Femur (tissue), 1 donor: Measurements from ENCODE around the gene STK4.

Source experiments
- DNase-seq: peaks from one replicate; pipeline ENCODE4 v3.0.0-alpha.2; 2017

The STK4 gene

GRCh38 chr20:44955270-44955669 lies 11.0 kb upstream of the STK4 start:
- DNase-seq, result no peak

DNA sequence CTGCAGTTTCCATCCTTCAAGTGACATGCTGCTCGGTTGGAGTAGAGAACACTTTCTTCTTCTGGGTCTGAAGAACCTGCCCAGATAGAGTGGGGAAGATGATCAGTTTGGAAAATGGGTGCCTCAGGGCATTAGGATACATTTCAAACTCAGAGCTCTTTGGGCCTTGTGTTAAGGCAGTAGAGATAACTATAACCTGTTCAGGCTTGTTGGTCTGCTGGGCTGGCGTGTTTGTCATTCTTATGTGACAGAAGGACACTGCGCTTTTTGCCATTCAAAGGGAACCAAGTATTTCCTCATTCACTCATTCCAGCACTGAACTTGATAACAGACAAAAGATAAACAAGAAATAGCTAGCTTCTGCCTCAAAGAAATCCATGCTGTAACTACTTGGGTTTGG lies 9.9 kb upstream of the STK4 start:
- DNase-seq, result no peak

DNA sequence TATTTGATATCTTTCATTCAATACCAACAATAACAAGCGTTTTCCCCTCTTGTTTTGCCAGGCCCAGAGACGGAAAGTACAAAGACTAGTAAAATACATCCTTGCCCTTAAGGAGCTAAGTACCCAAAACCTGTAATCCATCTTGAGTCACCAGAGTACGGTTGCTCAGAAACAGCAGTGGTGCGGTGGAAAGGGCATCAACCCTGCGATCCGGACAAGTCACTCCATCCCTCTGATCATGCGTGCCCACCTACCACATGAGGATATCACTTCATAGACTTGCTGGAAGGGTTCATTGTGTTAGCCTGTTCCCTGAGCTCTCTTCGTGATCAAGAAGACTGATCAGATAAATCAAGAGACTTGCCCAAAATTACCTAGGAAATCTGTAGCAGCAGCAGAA lies 8.0 kb upstream of the STK4 start:
- DNase-seq, result no peak

GRCh38 chr20:44959082-44959637 lies 7.2 kb upstream of the STK4 start:
- DNase-seq, result peak; percentile 29

- DNase-seq, result peak; percentile 38
Measured at GRCh38 chr20:44959638-44960102, 6.6 kb upstream of the STK4 start.

GRCh38 chr20:44960103-44960852 lies 6.0 kb upstream of the STK4 start, which contains the start of gene TOMM34:
Gene TOMM34, minus strand, starts transcription at chr20:44960397. Its CDS starts 64 bp downstream, at chr20:44960333.
- DNase-seq, result peak; percentile 94

- no peak for DNase-seq
Measured at GRCh38 chr20:44961011-44961869, 5.1 kb upstream of the STK4 start.

DNA sequence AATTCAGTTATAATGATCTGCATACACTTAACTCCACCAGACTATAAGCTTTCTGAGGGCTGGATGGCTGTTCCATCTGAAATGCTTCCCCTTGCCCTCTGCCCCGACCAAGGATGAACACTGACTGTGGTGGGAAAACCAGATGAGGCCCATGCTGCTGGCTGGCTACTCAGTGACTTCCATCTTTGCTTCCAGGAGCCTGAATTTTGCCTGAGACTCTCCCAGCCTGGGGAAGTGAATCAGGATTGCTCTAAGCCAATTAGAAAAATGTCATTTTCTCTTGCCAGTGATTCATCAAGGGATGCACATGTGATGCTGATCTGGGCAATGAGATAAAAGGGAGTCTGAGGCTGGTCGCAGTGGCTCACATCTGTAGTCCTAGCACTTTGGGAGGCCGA lies 4.4 kb upstream of the STK4 start:
- DNase-seq, result no peak

GRCh38 chr20:44962483-44962882 lies 3.8 kb upstream of the STK4 start:
- no peak for DNase-seq

- no peak for DNase-seq
Measured at GRCh38 chr20:44963325-44964215, 2.7 kb upstream of the STK4 start.

DNA sequence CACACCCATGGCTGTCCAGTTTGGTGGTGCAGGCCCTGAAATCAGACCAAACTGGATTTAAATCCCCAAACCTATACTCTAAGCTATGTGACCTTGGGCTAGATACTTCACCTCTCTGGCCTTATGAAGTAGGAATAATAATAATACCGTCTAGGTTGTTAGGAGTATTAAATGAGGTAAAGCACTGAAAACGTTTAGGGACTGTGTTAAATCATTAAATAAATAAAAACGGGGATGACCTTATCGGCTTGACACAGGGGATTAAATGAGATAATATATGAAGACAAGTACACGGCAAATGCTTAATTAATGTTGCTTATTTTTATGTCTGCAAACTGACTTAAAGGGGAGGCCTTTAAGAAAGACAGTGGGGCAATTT lies 672 bp upstream of the STK4 start:
- no peak for DNase-seq

DNA sequence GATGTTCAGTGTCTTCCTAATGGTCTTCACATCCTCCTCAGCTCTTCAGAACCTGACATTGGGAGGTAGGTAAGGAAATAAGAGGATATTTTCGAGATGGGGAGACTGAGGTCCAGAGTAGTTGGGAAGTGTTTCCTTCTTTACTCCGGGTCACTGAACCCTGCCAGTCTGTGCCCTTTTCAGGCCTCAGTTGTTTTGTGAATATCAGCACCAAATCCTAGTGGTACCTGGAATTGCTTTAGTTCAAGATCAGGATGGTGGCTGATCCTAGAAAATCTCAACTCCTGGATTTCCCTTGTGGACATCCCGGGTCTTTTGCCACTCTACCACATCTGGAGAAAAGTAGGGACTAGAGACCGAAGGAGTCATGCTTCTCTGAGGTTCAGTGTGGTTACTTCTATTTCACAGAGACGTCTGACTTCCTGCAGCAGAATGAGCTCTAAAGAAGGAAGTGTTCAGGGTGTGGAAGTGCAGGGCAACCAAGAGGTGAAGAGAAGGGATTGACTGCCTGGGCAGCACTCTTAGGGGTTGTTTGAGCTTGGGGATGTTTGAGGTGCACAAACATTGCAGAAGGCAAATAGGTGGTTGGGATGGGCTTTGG lies 995 bp downstream of the STK4 start:
- DNase-seq, result no peak

GRCh38 chr20:44969300-44969894 lies 3.1 kb downstream of the STK4 start:
- no peak for DNase-seq

DNA sequence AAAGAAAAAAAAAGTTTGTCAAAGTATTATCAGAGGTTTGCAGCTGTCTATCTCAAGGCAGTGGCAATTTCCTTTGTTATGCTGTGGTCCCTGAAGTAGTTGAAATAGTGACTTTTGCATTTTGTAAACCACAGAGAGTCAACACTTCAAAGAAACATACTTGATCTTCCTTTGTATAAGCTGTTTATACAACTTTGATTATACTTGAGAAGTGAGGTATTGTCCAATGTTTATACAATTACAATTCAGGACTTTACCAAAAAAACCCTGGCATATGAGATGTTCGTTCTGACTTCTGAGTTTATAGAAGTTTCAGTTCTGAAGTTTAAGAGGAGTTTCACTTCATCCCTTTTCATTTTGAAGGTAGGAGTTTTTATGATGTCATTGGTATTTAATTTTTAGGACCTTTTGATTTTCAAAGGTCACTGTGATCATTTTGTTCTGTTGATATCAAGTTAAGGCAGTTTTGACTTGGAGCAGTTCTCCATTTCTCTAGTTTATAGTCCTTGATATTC lies 4.0 kb downstream of the STK4 start:
- DNase-seq, result no peak

DNA sequence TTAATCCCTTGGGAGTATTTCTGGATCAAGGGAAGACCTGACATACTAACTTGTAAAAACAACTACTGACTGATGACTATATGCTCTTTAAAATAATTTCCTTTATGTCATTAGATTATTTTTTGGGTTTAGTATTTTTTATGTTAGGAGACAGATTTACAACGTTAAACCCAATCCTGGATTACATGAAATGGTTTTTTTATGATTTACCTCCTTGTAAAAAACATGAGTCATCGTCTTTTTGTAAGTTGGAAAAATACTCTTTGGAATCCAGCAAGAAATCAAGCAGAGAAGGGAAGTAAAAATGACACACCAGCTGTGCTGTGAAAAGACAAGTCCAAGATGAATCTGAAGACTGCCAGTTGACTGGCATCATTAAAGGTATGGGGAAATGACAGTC lies 6.7 kb downstream of the STK4 start:
- DNase-seq, result no peak

DNA sequence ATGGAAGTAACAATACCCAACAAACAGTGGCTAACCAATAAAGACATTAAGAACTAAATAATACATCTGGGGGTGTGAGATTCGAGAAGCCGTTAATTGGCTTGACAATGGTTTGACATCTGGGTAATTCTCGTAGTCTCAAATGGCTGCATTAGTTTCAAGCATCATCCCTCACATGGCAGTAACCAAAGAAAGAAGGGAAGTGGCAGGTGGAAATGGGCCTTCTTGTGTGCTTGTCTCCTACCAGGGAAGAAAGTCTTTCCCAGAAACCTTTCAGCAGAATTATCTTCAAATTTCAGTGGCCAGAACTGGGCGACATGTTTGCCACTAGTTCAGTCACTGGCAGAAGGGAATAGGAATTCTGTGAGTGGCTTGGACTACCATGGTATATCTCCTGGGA lies 10.4 kb downstream of the STK4 start:
- no peak for DNase-seq

DNA sequence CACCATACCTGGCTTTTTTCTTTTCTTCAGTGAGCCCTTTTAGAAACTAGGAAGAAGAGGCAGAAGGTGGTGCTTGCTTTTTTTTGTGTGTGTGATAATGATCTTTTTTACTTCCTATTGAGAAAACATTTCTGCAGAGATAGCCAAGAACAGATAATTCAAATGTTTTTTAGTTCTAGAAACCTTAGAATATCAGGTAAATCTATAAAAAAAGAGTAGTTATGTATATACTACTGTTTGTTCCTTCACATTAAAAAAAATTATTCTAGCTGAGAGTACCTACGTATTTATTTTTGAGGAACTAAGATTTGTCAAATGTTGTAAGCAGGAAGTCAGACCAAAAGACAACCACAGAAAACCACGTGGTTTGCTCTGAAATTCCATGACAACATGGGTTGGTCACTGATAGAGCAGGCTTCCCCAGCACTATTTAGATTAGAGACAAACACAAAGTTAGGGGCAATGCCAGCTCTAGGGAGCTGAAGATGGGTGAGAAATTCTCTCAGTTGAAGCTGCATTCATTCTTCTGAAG lies 12.8 kb downstream of the STK4 start:
- peak; percentile 47 for DNase-seq

DNA sequence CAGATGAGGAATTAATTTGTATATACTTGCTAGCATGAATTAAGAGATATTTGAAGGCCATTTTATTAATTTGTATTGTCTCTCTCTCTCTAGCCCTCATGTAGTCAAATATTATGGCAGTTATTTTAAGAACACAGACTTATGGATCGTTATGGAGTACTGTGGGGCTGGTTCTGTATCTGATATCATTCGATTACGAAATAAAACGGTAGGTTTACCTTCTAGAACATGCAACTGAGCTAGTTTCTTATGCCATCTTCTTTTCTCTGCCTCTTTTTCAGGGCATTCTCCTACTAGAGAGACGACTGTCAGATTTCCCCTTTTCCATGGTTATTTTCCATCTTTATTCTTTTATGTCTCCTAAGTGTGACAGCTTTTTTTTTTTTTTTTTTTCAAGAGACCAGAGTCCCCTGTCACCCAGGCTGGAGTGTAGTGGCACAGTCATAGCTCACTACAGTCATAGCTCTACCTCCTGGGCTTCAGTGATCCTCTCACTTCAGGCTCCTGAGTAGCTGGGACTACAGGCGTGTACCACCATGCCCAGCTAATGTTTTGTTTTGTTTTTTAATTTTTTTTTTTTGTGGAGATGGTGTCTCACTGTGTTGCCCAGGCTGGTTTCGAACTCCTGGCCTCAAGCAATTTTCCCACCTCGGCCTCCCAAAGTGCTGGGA lies 15.6 kb downstream of the STK4 start:
- DNase-seq, result no peak

DNA sequence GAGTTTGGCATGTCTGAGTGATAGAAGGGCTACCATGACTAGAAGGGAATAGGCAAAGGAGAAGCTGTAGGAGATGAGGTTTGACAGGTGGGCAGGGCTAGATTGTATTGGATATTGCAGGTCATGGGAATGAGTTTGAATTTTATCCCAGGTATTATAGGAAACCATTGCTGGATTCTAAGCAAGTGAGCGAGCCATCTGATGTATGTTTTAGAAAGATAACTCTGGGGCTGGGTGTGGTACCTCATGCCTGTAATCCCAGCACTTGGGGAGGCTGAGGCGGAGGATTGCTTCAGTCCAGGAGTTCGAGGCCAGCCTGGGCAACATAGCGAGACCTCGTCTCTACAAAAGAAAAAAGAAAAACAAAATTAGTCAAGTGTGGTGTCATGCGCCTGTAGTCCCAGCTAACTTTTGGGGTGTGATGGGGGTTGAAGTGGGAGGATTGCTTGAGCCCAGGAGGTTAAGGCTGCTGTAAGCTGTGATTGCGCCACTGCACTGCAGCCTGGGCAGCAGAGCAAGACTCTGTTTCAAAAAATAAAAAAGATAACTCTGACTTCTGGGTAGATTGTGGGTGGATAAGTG lies 16.9 kb downstream of the STK4 start:
- no peak for DNase-seq

DNA sequence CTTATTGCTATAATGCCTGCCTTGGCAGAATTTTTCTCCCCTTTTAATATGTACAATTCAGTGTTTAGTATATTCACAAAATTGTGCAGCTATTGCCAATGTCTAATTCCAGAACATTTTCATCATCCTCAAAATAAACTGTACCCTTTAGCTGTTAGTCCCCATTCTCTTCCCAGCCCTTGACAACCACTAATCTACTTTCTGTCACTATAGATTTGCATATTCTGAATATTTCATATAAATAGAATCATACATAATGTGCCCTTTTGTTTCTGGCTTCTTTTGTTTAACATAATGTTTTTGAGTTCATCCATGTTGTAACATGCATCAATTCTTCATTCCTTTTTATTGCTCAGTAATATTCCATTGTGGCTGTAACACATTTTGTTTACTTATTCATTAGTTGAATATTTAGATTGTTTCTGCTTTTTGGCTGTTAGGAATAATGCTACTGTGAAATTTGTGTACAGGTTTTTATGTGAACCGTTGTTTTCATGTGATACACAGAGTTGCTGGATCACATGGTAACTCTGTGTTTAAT lies 22.4 kb downstream of the STK4 start:
- DNase-seq, result no peak
